ENCODE measurements around the gene AGBL1.

DNA sequence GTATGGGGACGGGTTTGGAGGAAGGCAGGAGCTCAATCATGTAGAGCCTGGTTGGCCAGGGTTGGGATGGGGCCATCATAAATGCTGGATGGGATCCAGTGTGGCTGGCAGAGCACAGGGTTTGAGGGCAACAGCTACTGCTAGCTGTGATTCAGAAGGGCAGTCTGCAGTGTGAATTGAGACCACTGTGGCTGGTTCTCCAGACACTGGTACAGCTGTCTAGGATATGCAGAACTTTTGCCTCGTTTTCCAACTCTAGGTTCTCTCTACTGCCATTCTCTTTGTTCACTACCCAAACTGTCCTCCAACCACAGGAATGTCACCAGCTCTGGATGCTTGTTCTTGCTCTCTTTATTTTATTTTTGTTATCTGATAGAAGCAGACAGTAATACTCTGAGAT, 543.6 kb downstream of the AGBL1 start:
- TF ChIP-seq, protein P1, sequence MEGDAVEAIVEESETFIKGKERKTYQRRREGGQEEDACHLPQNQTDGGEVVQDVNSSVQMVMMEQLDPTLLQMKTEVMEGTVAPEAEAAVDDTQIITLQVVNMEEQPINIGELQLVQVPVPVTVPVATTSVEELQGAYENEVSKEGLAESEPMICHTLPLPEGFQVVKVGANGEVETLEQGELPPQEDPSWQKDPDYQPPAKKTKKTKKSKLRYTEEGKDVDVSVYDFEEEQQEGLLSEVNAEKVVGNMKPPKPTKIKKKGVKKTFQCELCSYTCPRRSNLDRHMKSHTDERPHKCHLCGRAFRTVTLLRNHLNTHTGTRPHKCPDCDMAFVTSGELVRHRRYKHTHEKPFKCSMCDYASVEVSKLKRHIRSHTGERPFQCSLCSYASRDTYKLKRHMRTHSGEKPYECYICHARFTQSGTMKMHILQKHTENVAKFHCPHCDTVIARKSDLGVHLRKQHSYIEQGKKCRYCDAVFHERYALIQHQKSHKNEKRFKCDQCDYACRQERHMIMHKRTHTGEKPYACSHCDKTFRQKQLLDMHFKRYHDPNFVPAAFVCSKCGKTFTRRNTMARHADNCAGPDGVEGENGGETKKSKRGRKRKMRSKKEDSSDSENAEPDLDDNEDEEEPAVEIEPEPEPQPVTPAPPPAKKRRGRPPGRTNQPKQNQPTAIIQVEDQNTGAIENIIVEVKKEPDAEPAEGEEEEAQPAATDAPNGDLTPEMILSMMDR (IDR thresholded peaks at IDR 0.05; ENCODE audit: insufficient read depth, low read length, poor library complexity, severe bottlenecking): no peak
- TF ChIP-seq EZH2phosphoT487 (conservative IDR thresholded peaks at IDR 0.05; ENCODE audit: low read length): no peak

All from SU-DHL-6 (cell line).